GM04504 (cell line): ENCODE measurements around the gene BSCL2.
A peak's percentile ranks its signal among the peaks of the same experiment; 100 is the strongest.
"Not testable (repeated sequence)": the region's sequence is repeated elsewhere in the genome, so short reads cannot be mapped to it uniquely, and the experiment has no call there.

Source experiments
- DNase-seq: peaks from one replicate; pipeline ENCODE4 v3.0.0-alpha.2; 2012; ENCODE audit warnings: low read depth

Gene BSCL2

GRCh38 chr11:62719302-62719978 is 12.2 kb upstream of the BSCL2 start:
- DNase-seq: no peak

GRCh38 chr11:62716816-62717215 is 9.6 kb upstream of the BSCL2 start:
- DNase-seq: no peak

DNA sequence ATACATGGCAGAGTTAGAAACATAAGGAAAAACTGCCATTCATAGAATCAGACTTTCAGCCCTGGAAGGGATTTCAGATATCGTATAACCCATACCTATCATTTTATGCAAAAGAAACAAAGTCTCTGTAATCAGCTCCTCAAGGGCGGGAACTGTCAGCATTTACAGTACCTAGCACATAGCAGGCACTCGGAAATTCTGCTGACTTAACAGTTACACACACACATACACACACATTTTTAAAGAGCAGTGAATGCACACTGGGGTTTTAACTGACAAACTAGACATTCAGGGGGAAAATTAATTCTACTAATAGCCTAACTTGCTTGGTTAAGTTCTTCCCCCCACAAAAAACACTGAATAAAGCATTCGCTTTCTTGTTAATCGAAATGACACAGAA is 9.0 kb upstream of the BSCL2 start:
- DNase-seq: no peak

DNA sequence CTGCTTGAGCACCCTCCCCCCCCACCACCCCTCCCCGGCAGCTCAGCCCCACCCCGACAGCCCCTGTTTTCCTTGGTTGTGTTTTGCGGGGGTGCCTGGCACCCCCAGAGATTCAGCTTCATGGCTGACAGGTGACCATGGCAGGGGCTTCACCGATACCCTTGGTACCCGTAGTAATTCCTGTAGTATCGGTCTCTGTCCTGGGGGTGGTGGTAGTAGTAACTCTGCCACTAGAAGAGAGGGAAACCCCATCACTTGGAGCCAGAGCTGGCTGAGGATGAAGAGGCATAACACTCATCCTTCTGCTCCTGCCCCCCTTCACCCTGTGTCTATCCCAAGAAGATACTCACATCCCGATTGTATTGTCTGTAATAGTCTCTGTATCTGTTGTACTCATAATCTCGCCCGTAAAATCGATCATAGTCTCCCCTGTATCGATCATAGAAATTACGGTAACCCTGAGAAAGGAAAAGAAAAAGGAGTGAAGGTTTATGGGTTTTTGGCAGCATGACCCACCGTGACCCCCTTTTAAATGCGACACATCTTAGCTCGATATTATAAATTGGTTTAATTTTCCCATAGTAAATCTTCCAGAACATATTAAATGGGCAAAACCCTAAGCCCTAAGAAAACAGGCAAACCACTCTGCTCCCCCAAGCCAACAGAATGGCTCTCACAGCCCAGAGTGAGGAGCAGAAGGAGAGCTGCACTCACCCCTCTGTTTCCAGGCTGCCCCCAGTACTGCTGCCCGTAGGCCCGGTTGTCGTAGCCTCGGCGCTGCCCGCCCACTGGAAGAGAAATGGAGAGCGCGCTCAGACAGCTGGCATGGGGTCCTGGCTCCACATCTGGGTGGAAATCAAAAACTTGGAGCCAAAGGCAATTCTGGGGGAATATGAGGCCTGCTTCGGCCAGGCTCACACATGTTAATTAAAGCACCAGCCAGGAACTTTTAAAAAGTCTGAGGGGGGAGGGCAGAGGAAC is 8.2 kb upstream of the BSCL2 start:
- no peak for DNase-seq

DNA sequence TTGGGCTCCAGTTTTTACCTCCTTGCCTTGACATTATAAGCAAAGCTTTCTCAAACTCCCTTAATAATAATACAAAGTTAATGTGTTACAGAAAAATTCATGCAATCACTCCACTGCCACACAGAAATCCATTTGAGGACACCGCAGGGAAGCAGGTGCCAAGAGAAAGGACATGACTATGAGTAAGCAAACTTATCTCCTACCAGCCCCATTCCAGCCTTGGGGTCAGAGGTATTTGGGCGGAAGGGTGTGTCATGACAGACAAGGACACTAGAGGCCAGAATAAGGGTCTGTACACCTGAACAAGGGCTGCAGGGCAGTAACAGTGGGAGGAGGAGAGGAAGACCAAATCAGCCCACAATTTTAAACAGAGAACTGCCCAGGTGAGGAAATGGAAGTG is 6.1 kb upstream of the BSCL2 start:
- DNase-seq: no peak

DNA sequence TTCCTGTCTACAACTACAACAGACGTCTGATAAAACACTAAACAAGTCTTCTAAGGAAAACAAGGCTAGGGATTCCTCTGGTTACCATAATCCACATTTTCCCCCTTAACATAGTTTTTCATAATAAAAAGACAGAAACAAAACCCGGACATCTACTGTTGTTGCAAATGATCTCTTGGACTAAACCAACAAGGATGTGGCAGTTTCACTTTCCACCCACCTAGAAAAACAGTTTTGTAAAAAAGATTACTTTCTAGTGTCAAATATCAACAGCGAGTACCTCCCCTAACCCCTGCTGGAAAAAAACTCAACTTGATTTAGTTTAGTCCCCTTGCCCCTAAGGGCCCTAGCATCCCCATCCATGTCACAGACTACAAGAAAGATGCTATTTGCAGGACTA is 5.6 kb upstream of the BSCL2 start:
- DNase-seq: no peak

DNA sequence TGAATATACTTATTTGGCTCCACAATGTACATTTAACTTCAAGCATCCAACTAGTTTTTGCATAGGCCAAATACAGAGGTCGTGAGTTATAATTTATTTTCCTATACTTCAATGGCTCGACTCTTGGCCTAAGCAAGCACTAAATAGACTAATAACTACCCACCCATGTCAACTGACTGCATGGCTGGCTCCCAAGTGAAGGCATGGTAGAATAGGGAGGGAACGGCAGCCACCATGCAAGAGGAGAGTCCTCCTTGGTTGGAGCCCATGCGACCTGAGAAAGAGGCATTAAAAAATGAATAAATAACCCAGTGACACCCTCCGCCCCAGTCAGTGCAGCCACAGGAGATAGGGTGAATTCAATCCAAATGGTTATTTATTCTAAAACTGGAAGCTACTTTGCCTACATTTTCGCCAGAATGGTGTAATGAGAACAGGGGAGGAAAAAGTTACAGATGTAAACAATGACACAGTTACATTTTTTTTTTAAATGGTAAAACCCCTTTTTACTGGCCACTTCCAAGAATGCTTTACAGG is 5.1 kb upstream of the BSCL2 start:
- no peak for DNase-seq

GRCh38 chr11:62710001-62710345 is 2.7 kb upstream of the BSCL2 start:
- no peak for DNase-seq

DNA sequence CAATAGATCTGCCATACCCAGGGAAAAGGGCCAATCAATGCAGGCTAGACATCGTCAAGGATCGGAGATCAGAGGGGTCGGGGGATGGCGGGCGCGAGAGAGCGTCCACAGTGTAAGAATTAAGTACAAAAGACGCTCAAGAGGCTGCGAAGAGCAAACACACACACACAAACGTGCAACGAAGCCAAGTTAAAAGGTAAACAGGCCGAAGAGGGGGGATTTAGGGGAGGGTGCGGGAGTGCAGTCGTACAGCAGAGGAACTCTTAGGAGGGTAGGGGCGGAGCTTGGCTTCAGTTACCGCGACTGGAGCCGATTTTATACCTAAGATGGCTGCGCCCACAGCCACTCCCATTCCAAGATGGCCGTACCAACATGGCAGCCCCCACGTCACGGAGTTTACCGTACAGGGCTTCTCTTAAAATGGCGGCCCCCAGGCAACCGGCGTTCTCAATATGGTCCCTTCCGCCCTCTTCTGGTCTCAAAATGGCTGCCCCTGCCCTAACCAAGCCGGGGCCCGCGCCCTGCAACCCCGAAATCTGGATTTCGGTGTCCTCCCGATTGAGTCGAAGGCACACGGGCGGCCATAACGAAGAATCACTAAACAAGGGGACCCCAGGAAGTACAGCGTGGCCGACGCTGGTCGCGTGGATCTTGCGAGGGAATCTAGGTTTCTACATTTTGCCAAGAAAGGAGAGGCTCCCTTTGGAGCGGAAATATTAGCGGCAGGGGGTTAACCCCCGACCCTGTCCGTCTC is 2.2 kb upstream of the BSCL2 start:
- DNase-seq: peak; percentile 94

- no peak for DNase-seq
Observed at GRCh38 chr11:62708793-62709192, 1.6 kb upstream of the BSCL2 start.

DNA sequence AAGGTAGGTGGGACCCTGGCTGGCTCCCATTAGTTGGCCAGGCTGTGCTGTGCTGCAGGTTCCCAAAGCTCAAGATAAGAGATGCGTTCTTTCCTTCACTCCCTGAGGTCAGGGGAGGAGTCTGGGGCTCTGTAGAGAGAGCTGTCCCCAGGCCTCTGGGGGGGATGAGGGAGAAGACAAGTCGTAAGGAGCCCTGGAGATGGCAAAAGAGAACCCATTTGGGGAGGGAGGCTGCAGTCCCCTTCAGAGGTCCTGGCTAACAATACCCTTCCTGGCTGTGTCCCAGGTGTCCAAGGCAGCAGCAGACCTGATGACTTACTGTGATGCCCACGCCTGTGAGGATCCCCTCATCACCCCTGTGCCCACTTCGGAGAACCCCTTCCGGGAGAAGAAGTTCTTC is 1.2 kb upstream of the BSCL2 start:
- DNase-seq: no peak

DNA sequence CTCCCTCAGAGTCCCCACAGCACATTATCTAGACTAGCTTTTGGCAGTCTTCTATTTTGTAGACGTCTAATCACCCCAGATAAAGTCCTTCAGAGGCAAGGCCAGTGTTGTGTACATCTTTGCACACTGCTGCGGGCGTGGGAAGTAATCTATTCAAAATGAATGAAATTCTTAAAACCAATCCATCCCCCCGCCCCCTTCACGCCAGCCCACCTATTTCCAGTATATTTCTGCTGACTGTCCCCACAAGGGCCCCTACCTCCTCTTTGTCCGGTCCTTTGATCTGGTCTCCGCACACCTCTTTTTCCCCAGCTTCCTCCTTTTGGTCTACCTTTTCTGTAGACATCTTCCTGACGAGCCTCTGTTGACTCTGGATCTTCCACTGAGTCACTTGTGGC is 375 bp downstream of the BSCL2 start:
- DNase-seq: no peak

DNA sequence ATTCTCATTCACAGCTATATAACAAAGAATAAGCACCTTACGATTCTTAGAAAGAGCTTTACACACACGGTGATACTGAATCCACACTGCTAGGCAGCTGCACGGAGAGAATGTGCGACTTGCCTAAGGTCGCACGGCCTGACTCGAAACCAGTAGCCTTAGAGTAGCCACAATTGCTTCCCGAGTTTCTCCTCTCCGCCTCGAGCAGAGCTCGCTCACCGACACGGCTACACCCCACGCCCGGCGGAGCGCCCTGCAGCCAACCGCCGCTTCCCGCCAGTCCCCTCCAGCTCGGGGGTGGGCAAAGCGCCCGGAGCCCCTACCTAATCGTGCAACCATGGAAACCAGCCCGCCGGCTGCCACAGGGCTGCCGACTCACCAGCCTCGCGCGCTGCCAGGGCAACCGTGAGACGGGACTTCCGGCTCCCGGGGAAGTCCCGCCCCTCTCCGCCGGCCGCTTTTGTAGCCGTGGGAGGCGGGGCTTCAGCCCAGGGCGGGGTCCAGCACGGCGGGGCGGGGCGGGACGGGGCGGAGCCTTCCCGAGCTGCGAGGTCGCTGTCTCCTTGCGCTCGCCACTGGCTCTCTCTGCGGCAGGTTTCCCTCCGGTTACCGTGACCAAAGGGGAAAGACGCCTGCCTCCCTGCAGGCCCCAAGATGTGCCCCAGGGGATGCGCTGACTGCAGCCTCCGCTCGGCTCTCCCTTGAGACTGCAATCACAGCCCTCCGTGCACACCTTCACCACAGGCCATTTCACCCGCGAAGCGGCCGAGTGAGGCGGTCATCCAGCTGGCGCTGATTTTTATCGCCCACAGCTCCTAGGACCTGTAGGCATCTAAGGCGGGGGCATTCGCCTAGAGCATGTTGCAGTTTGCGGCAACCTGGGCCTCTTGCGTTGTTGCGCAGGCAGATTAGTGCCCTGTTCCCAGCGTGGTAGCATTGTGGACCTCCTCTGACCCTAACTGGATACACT is 1.1 kb downstream of the BSCL2 start:
- peak; percentile 82 for DNase-seq

DNA sequence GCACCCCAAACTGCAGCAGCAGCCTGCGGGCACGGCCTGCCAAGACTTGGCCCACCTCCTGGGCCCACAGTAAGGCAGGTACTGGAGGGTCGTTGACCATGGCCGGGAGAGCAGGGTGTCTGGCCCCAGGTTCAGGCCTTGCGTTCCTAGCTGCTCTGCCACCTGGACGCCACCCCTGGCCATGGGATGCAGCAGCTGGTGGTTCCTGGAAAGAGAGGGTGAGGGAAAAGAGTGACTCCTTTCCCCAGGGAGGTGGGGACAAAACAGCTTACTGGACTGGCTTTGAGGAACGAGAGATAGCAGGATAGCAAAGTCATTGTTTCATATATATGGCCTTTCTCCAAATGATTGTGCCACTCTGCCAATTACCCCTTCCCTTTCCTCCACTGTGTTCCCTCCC is 1.8 kb downstream of the BSCL2 start:
- DNase-seq: no peak

DNA sequence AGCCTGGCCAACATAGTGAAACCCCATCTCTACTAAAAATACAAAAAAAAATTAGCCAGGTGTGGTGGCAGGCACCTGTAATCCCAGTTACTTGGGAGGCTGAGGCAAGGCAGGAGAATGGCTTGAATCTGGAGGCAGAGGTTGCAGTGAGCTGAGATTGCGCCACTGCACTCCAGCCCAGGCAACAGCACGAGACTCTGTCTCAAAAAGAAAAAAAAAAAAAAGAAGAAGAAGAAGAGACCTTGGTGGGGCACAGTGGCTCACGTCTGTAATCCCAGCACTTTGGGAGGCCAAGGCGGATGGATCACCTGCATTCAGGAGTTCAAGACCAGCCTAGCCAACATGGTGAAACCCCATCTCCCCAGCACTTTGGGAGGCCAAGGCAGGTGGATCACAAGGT is 3.3 kb downstream of the BSCL2 start:
- DNase-seq: not testable (repeated sequence)

DNA sequence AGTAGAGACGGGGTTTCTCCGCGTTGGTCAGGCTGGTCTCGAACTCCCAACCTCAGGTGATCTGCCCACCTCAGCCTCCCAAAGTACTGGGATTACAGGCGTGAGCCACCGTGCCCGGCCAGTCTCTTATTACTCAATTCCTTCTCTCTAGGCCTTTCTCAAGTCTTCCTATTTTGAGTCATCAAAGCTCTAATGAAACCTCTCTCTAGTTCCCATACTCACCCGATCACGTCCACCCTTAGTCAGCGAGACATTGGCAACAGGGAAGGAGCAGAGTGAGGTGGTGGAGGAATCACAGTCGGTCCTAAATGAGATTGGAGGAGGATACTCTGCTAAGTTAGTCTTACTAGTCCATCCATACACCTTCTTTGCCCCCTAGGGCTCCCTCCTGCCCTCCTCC is 5.0 kb downstream of the BSCL2 start:
- no peak for DNase-seq

GRCh38 chr11:62694455-62695167 is 12.6 kb downstream of the BSCL2 start:
- DNase-seq: peak; percentile 72

DNA sequence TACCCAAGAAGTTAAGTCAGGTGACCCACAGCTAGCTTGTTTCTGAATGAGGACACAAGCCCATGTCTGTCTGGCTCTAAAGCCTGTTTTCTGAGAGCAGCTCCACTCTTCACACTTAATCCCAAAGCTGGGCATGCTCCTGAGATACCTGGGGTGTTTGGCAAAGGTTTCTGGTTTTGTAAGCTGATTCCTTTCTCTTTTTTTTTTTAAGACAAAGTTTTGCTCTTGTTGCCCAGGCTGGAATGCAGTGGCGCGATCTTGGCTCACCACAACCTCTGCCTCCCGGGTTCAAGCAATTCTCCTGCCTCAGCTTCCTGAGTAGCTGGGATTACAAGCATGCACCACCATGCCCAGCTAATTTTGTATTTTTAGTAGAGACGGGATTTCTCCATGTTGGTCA is 13.6 kb downstream of the BSCL2 start:
- not testable (repeated sequence) for DNase-seq

DNA sequence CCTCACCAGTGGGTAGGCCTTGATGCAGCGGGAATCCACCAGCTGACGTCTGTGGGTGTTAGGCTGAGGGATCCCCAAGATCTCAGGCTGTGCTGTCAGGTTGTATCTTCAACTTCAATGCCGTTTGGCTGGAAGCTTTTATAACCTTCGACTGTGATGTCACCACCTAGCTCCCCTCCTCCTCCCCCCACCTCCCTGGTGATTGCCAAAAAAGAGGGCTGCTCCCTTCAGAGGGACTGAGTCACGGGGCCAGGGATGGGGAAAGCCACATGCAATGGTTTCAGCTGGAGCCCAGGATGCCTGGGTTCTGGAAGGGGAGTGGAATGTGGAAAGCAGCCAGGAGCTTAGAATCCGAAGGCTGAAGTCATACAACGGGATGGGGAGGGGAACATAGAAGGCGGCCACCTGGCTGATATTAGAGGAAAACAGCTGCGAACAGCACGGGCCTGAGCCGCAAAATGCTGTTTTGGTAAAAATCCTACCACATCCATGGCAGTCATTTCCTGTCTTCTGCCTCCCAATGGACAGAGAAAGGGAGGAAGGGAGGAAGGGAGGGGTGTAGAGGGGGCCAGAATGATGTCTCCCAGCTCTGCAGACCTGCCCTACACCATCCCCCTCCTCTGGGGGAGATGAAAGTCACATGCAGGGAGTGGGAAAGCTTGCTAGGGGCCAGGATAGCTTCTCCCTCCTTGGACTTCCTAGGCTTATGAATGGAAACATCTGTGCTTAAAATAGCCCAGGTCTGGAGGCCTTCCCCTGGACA is 17.6 kb downstream of the BSCL2 start, which contains the start of gene LRRN4CL:
Gene LRRN4CL, minus strand, starts transcription at position 110 of the 763 bp plus-strand sequence. CDS start 1,022 bp downstream, outside the sequence.
- peak; percentile 98 for DNase-seq

DNA sequence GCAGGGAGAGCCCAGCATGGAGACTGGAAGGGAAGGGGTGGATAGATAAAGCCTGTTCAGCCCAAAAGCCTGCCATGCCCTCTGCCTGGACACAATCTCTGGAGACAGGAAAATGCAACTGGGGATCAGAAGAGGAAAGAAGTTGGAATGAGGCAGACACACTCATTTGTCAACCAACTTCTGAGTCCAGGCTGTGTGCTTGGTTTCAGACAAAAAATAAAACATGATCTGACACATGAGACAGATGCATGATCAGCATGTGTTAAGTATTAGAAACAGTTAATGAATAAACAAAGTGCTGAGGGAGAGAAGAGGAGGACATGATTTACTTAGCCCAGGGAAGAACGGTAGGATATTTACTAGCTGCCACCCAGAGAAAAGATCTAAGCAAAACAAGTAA is 18.7 kb downstream of the BSCL2 start:
- no peak for DNase-seq
